SIG-M5 treated with dmso at 0.1 percent for 504 hours (cell line): ENCODE results near the gene ENKUR.

ENCODE experiments used
- DNase-seq: peaks from one replicate; lab custom pipeline; 2025; ENCODE audit not compliant: unreplicated experiment; lab: John Stamatoyannopoulos, UW

The ENKUR gene

GRCh38 chr10:24950439-24950838 lies 65.5 kb downstream of the ENKUR start:
- no peak for DNase-seq

- no peak for DNase-seq
Observed at GRCh38 chr10:24949616-24950015, 66.3 kb downstream of the ENKUR start.

GRCh38 chr10:24947304-24948097 lies 68.5 kb downstream of the ENKUR start:
- DNase-seq = no peak

- DNase-seq = no peak
Observed at GRCh38 chr10:24944512-24945255, 71.3 kb downstream of the ENKUR start.

- DNase-seq = no peak
Observed at GRCh38 chr10:24938525-24938924, 77.4 kb downstream of the ENKUR start.

- DNase-seq = no peak
Observed at GRCh38 chr10:24938076-24938475, 77.9 kb downstream of the ENKUR start.

- no peak for DNase-seq
Observed at GRCh38 chr10:24935504-24936292, 80.3 kb downstream of the ENKUR start.
